DMS53 treated with DMSO at 0.1 percent for 48 hours (cell line): Measurements from ENCODE around the gene SLF2.
"Not testable (repeated sequence)": the region's sequence is repeated elsewhere in the genome, so short reads cannot be mapped to it uniquely, and the experiment has no call there.

Experiments used
- DNase-seq: peaks from one replicate; lab custom pipeline; 2025; ENCODE audit not compliant: unreplicated experiment; lab: John Stamatoyannopoulos, UW

The SLF2 gene

GRCh38 chr10:100960251-100960650 lies 47.5 kb downstream of the SLF2 start:
- DNase-seq: no peak

GRCh38 chr10:100962351-100963080 lies 49.8 kb downstream of the SLF2 start:
- DNase-seq: no peak

GRCh38 chr10:100963826-100964225 lies 51.1 kb downstream of the SLF2 start:
- DNase-seq: no peak

- no peak for DNase-seq
Observed at GRCh38 chr10:100965820-100966219, 53.1 kb downstream of the SLF2 start.

GRCh38 chr10:100966887-100967286 lies 54.1 kb downstream of the SLF2 start:
- no peak for DNase-seq

- DNase-seq: no peak
Observed at GRCh38 chr10:100967332-100967731, 54.6 kb downstream of the SLF2 start.

GRCh38 chr10:100968062-100968736 lies 55.4 kb downstream of the SLF2 start:
- DNase-seq: no peak

- DNase-seq: no peak
Observed at GRCh38 chr10:100968863-100969186, 56.1 kb downstream of the SLF2 start.

- peak; percentile 16 for DNase-seq
Observed at GRCh38 chr10:100969187-100970075, 56.7 kb downstream of the SLF2 start, which contains the start of gene SEMA4G. Gene SEMA4G, plus strand, starts transcription at chr10:100969504. Its CDS starts 3,409 bp downstream, at chr10:100972913.

- peak; percentile 14 for DNase-seq
Observed at GRCh38 chr10:100970076-100970913, 57.5 kb downstream of the SLF2 start.

GRCh38 chr10:100970914-100971811 lies 58.4 kb downstream of the SLF2 start:
- DNase-seq: peak; percentile 53

GRCh38 chr10:100972115-100972903 lies 59.5 kb downstream of the SLF2 start:
- no peak for DNase-seq

GRCh38 chr10:100972904-100973535 lies 60.3 kb downstream of the SLF2 start:
- no peak for DNase-seq

GRCh38 chr10:100975397-100975796 lies 62.6 kb downstream of the SLF2 start:
- DNase-seq: not testable (repeated sequence)

- no peak for DNase-seq
Observed at GRCh38 chr10:100976906-100977305, 64.1 kb downstream of the SLF2 start.

GRCh38 chr10:100977436-100977835 lies 64.7 kb downstream of the SLF2 start:
- DNase-seq: no peak

GRCh38 chr10:100978121-100978900 lies 65.5 kb downstream of the SLF2 start:
- no peak for DNase-seq

- DNase-seq: no peak
Observed at GRCh38 chr10:100978901-100979195, 66.1 kb downstream of the SLF2 start.
